ENCODE data around the gene PRPH. TPM values are rescaled to one million over a fixed set of nuclear protein-coding genes. Genes with fewer than 3 reads are reported as not detected.
A peak's percentile ranks its signal among the peaks of the same experiment; 100 is the strongest.

The PRPH gene
- total RNA-seq, 2 experiments from 2014 or later = not detected

GRCh38 chr12:49330631-49331379 is 35.9 kb downstream of the PRPH start:
- Histone ChIP-seq H3K4me2 (ENCODE audit: low read length) (no peak overlapping the region), H4K20me1 (ENCODE audit: insufficient read depth, low read length) (no peaks in the 10 kb centered on the region), H3K4me3 (ENCODE audit: low read depth, low read length, poor library complexity, severe bottlenecking) (no peak overlapping the region), H3K79me2 (ENCODE audit: insufficient read depth, low read depth, low read length) (no peaks in the 10 kb centered on the region), H2AFZ (ENCODE audit: low read length) (no peak overlapping the region), H3K4me1 (ENCODE audit: insufficient read depth, low read length, poor library complexity, severe bottlenecking) (no peaks in the 10 kb centered on the region), H3K9me2 (ENCODE audit: insufficient read depth, low read length) (no peaks in the 10 kb centered on the region), H3K27ac (ENCODE audit: low read depth, low read length, poor library complexity, severe bottlenecking) (no peak overlapping the region), H3K9me3 (ENCODE audit: low read length) (no peaks in the 10 kb centered on the region), H3K36me3 (ENCODE audit: insufficient read depth, low read length) (peaks cover 53% of the 10 kb centered on the region)
- TF ChIP-seq EZH2phosphoT487 (IDR thresholded peaks at IDR 0.05; ENCODE audit: borderline replicate concordance, low read depth, low read length) (no peak), CTCF (conservative IDR thresholded peaks at IDR 0.05; ENCODE audit: low read length) (no peak)
- CTCF ChIA-PET (ENCODE audit: unreplicated experiment) = interaction anchor here (0.5 to 0.7 kb wide), 3 partner anchors 8 to 68 kb away, joined by 3 read pairs; partner anchors contain the start of gene TROAP
- POLR2A ChIA-PET = interaction anchor here (1.0 to 1.1 kb wide), 2 partner anchors 8 to 231 kb away, joined by 3 to 13 read pairs; partner anchors contain the start of gene TROAP
- intact Hi-C loops (cut with micrococcal nuclease; ENCODE audit: unreplicated experiment) = no loop called here
- BruUV-seq (replicated peaks) = no TSS peak
- no peak for DNase-seq (ENCODE audit: low spot score)

GRCh38 chr12:49331380-49332222 is 36.7 kb downstream of the PRPH start:
- Histone ChIP-seq H4K20me1 (ENCODE audit: insufficient read depth, low read length) (no peaks in the 10 kb centered on the region), H3K4me3 (ENCODE audit: low read depth, low read length, poor library complexity, severe bottlenecking) (no peak overlapping the region), H3K4me2 (ENCODE audit: low read length) (no peak overlapping the region), H3K27ac (ENCODE audit: low read depth, low read length, poor library complexity, severe bottlenecking) (no peak overlapping the region), H3K36me3 (ENCODE audit: insufficient read depth, low read length) (peaks cover 45% of the 10 kb centered on the region), H3K9me3 (ENCODE audit: low read length) (no peaks in the 10 kb centered on the region), H3K4me1 (ENCODE audit: insufficient read depth, low read length, poor library complexity, severe bottlenecking) (peaks cover under 1% of the 10 kb centered on the region), H3K79me2 (ENCODE audit: insufficient read depth, low read depth, low read length) (no peaks in the 10 kb centered on the region), H2AFZ (ENCODE audit: low read length) (no peak overlapping the region), H3K9me2 (ENCODE audit: insufficient read depth, low read length) (no peaks in the 10 kb centered on the region)
- peak; percentile 28 for DNase-seq (ENCODE audit: low spot score)
- no TSS peak for BruUV-seq (replicated peaks)
- intact Hi-C loops (cut with micrococcal nuclease; ENCODE audit: unreplicated experiment) = no loop called here
- ChIA-PET POLR2A (interaction anchor here (1.0 to 1.1 kb wide), 2 partner anchors 9 to 230 kb away, joined by 3 to 13 read pairs; partner anchors contain the start of gene TROAP), CTCF (ENCODE audit: unreplicated experiment) (interaction anchor here (0.5 to 1.1 kb wide), 5 partner anchors 8 to 69 kb away, joined by 3 to 4 read pairs (median 3); partner anchors contain the start of gene TROAP)
- TF ChIP-seq EZH2phosphoT487 (IDR thresholded peaks at IDR 0.05; ENCODE audit: borderline replicate concordance, low read depth, low read length) (no peak), CTCF (conservative IDR thresholded peaks at IDR 0.05; ENCODE audit: low read length) (peak; percentile 70)

Data from OCI-LY7 (cell line).